Spleen (tissue), 11 donors: Measurements from ENCODE around the gene ADARB1. TPM values are rescaled to one million over a fixed set of nuclear protein-coding genes. Genes with fewer than 3 reads are reported as not detected.
"Not testable (repeated sequence)": the region's sequence is repeated elsewhere in the genome, so short reads cannot be mapped to it uniquely, and the experiment has no call there.

Experiments used
- DNase-seq: peaks from one replicate; pipeline ENCODE4 v3.0.0-alpha.2; 2020
- H3K27ac ChIP-seq, 8 donors: fragments of 200-600 bp; sonication (generic) in 7 of 8; 1 replicate in 4 of 8; 2 replicates in 4 of 8; pipeline versions ENCODE4 v1.5.0 to v1.8.0; 2016 to 2021; ENCODE audit warnings: inconsistent platforms in 4 of 8, mild to moderate bottlenecking in 4 of 8, moderate library complexity in 1 of 8
- H3K27me3 ChIP-seq, 7 donors: fragments of 200-600 bp; sonication (generic) in 6 of 7; replicated peaks in 1 of 7; 1 replicate in 4 of 7; 2 replicates in 3 of 7; pipeline versions ENCODE4 v1.5.0 to v1.8.0; 2016 to 2021; ENCODE audit warnings: inconsistent platforms in 3 of 7, mild to moderate bottlenecking in 1 of 7
- H3K36me3 ChIP-seq, 6 donors: fragments of 200-600 bp; sonication (generic) in 5 of 6; 1 replicate in 4 of 6; 2 replicates in 2 of 6; pipeline versions ENCODE4 v1.5.0 to v1.8.0; 2016 to 2021; ENCODE audit warnings: inconsistent platforms in 2 of 6
- H3K4me1 ChIP-seq, 6 donors: fragments of 200-600 bp; sonication (generic) in 5 of 6; 1 replicate in 3 of 6; 2 replicates in 3 of 6; pipeline versions ENCODE4 v1.5.0 to v1.8.0; 2016 to 2021; ENCODE audit warnings: inconsistent platforms in 3 of 6
- H3K4me3 ChIP-seq, 8 donors: fragments of 200-600 bp; sonication (generic) in 7 of 8; 1 replicate in 4 of 8; 2 replicates in 4 of 8; pipeline versions ENCODE4 v1.5.0 to v1.8.0; 2016 to 2021; ENCODE audit warnings: inconsistent platforms in 4 of 8, mild to moderate bottlenecking in 4 of 8, moderate library complexity in 2 of 8
- H3K9me3 ChIP-seq, 8 donors: fragments of 200-600 bp; sonication (generic) in 7 of 8; 1 replicate in 4 of 8; 2 replicates in 4 of 8; pipeline versions ENCODE4 v1.5.0 to v1.8.0; 2016 to 2021; ENCODE audit warnings: inconsistent platforms in 4 of 8
- CTCF ChIP-seq, 11 experiments: fragments of 200-600 bp in 7 of 11; fragments of 450-650 bp in 4 of 11; sonication (generic) in 4 of 11; IDR thresholded peaks in 8 of 11; conservative IDR thresholded peaks in 3 of 11; 1 replicate in 7 of 11; 2 replicates in 4 of 11; pipeline versions ENCODE4 v1.4.0 to v1.8.0; 2016 to 2021; ENCODE audit warnings: antibody characterized with exemption in 11 of 11, inconsistent platforms in 4 of 11, mild to moderate bottlenecking in 1 of 11
- POLR2A ChIP-seq, 3 donors: fragments of 450-650 bp; IDR thresholded peaks; one replicate each; pipeline ENCODE4 v1.5.1; 2017; ENCODE audit warnings: antibody characterized with exemption in 3 of 3, mild to moderate bottlenecking in 1 of 3
- POLR2AphosphoS5 ChIP-seq, 3 donors: sonication (generic); formaldehyde crosslinking; IDR thresholded peaks; one replicate each; pipeline ENCODE4 v1.5.1; 2017; ENCODE audit warnings: antibody characterized with exemption in 3 of 3
- WGBS, 5 donors: extraction: QIAGEN DNeasy Blood & Tissue Kit in 3 of 5; methylation state at CpG; one replicate each; pipeline versions ENCODE4 v1.1.5 to v1.1.7; 2013 to 2018; 5-methylcytosine and 5-hydroxymethylcytosine counted together
- intact Hi-C: fragments of 100-400 bp; cut with DNase I; formaldehyde crosslinking; loops from one replicate; pipeline ENCODE4 v1.15.0; 2023; ENCODE audit warnings: low total_unique reads
- polyA plus RNA-seq, 3 donors: library from polyadenylated mRNA; stranded (reverse); fragments of 200-250 nt; gene quantifications; one replicate each; pipeline ENCODE4 v1.2.1, GENCODE V29; 2013
- total RNA-seq, 7 donors: library from RNA; depleted of rRNA in 3 of 7; stranded (reverse); fragments of >200 nt in 3 of 7; fragmentation: NEBNext Ultra II Directional in 4 of 7; extraction: Animal tissue kit (Norgen Biotek cat#: 25700) in 4 of 7; gene quantifications; one replicate each; pipeline versions ENCODE4 v1.1.0 to v1.2.1, GENCODE V29; 2016 to 2021
- donor health status: healthy with polysubstance abuse.
- donor health status: DM: no; HTN: no; CAD: no; lungs with moderate emphysema.
- donor health status: DM: no; HTN: no; CAD: no.
- donor health status: Bipolar disorder and iron deficiency.
- donor health status: healthy.
- donor health status: DM: no; HTN: no; CAD: no.
- donor health status: DM: yes; HTN: yes; CAD: no.

The ADARB1 gene
- total and polyA plus RNA-seq, 10 donors = 9.1 to 50.8 (median 29.0) TPM

DNA sequence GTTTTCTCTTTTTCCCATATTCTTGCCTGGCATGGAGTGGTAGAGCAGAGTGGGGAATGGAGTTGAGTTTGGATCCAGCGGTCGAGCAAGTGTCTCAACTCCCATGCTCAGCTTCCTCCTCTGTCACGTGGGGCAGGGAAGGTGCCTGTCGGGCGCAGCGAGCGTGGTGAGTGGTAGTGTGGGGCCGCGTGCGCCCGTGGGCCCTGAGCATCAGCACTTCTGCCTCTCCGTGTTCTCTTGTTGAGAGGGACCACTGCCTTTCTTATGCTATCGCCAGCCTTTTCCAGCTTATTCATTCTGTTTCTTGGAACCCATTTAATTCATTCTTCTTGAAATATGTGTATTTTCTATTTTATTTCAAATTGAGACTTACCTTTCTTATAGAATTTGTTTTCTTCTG lies 65.1 kb downstream of the ADARB1 start:
- 85 to 95% (median 90%) methylated on average over 13 of the region's 13 CpGs for WGBS, 5 donors
- peaks cover 0 to 49% (median 15%) of the 10 kb centered on the region in 6 donors for H3K4me1 ChIP-seq
- no peak overlapping the region for H3K27ac ChIP-seq
- peaks cover 0 to 28% (median 5%) of the 10 kb centered on the region in 6 donors for H3K36me3 ChIP-seq
- no peak for TF ChIP-seq POLR2A (IDR thresholded peaks at IDR 0.05)
- TF ChIP-seq CTCF (IDR thresholded peaks at IDR 0.05 in 8 of 11, conservative IDR thresholded peaks at IDR 0.05 in 3 of 11) = no peak
- no peak for TF ChIP-seq POLR2AphosphoS5 (IDR thresholded peaks at IDR 0.05)
- no peak overlapping the region for H3K4me3 ChIP-seq
- no peaks in the 10 kb centered on the region for H3K27me3 ChIP-seq
- DNase-seq = no peak
- no peaks in the 10 kb centered on the region for H3K9me3 ChIP-seq
- intact Hi-C loops = no loop called here

DNA sequence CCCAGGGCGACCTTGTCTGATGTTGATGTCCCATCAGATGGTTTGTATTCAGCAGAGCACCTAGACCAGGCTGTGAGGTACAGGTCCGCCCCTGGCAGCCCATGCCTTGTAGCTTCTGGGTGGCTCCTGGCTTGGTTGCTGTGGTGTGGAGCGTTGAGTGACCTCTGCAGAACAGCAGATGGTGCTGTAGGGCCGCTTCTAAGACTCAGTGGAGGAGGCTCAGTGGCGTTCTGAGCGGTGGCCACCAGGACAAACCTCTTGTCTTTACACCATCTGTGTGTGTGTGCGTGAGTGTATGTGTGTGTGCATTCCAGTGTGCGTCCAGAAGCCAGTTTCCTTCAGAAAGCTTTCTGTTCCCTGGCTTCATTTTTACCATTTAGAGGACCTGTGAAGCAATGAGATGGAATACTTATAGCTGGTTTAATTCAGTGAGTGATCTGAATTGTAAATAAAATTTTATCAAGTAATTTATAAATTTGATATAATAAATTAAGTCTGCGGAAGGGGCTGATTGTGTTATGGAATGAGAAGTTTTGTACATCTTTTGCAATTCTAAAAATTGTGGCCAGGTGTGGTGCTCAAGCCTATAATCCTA lies 66.1 kb downstream of the ADARB1 start:
- Histone ChIP-seq H3K27ac (no peak overlapping the region), H3K27me3 (no peaks in the 10 kb centered on the region), H3K4me1 (peaks cover 0 to 49% (median 15%) of the 10 kb centered on the region in 6 donors), H3K36me3 (peaks cover 0 to 29% (median 6%) of the 10 kb centered on the region in 6 donors), H3K9me3 (no peaks in the 10 kb centered on the region), H3K4me3 (no peak overlapping the region)
- TF ChIP-seq POLR2A (IDR thresholded peaks at IDR 0.05) (no peak), CTCF (IDR thresholded peaks at IDR 0.05 in 8 of 11, conservative IDR thresholded peaks at IDR 0.05 in 3 of 11) (peak; percentile 64 to 91 (median 82)), POLR2AphosphoS5 (IDR thresholded peaks at IDR 0.05) (peak in 1 of 3 donors; percentile 43)
- intact Hi-C loops = loop anchor here (5.0 kb wide), 1 partner anchor 297 kb away; no protein-coding TSS in a partner anchor
- 24 to 28% (median 28%) methylated on average over 8 to 9 of the region's 9 CpGs for WGBS, 5 donors
- peak; percentile 86 for DNase-seq

DNA sequence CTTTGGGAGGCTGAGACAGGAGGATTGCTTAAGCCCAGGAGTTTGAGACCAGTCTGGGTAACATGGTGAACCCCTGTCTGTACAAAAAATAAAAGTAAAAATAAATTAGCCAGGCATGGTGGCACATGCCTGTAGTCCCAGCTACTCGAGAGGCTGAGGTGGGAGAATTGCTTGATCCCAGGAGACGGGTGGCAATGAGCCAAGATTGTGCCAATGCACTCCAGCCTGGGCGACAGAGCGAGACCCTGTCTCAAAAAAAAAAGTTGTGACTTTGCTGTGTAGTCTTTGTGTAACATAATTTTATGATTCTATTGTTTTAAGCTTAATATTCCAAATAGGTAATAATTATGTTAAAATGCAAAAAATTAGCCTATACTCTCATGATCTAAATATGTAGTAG lies 66.6 kb downstream of the ADARB1 start:
- peaks cover 0 to 49% (median 15%) of the 10 kb centered on the region in 6 donors for H3K4me1 ChIP-seq
- H3K36me3 ChIP-seq = peaks cover 0 to 32% (median 8%) of the 10 kb centered on the region in 6 donors
- H3K9me3 ChIP-seq, DNase-seq, H3K4me3 ChIP-seq, H3K27me3 ChIP-seq, H3K27ac ChIP-seq: not testable (repeated sequence)
- WGBS, 5 donors = 82 to 99% (median 94%) methylated on average over 4 of the region's 4 CpGs
- intact Hi-C loops = loop anchor here (5.0 kb wide), 1 partner anchor 296 kb away; no protein-coding TSS in a partner anchor

GRCh38 chr21:45141507-45141906 lies 67.1 kb downstream of the ADARB1 start:
- Histone ChIP-seq H3K27me3 (no peaks in the 10 kb centered on the region), H3K27ac (no peak overlapping the region), H3K36me3 (peaks cover 0 to 38% (median 8%) of the 10 kb centered on the region in 6 donors), H3K4me1 (peaks cover 0 to 53% (median 14%) of the 10 kb centered on the region in 6 donors), H3K4me3 (no peak overlapping the region), H3K9me3 (no peaks in the 10 kb centered on the region)
- 82 to 94% (median 92%) methylated on average over 5 of the region's 5 CpGs for WGBS, 5 donors
- no peak for TF ChIP-seq POLR2A (IDR thresholded peaks at IDR 0.05)
- no peak for TF ChIP-seq CTCF (IDR thresholded peaks at IDR 0.05 in 8 of 11, conservative IDR thresholded peaks at IDR 0.05 in 3 of 11)
- TF ChIP-seq POLR2AphosphoS5 (IDR thresholded peaks at IDR 0.05) = no peak
- no peak for DNase-seq
- intact Hi-C loops = loop anchor here (5.0 kb wide), 1 partner anchor 296 kb away; no protein-coding TSS in a partner anchor
